Body of pancreas (tissue), 4 donors: ENCODE measurements around the gene CDK4.

Experiments
- CTCF ChIP-seq, 7 experiments: fragments of 450-650 bp in 4 of 7; fragments of 200-600 bp in 3 of 7; sonication (generic) in 3 of 7; IDR thresholded peaks; one replicate each; pipeline ENCODE4 v1.5.1; 2016 to 2019; ENCODE audit warnings: antibody characterized with exemption in 7 of 7
- POLR2A ChIP-seq, 3 donors: fragments of 450-650 bp; IDR thresholded peaks; one replicate each; pipeline ENCODE4 v1.6.1; 2016; ENCODE audit warnings: antibody characterized with exemption in 3 of 3, mild to moderate bottlenecking in 2 of 3

DNA sequence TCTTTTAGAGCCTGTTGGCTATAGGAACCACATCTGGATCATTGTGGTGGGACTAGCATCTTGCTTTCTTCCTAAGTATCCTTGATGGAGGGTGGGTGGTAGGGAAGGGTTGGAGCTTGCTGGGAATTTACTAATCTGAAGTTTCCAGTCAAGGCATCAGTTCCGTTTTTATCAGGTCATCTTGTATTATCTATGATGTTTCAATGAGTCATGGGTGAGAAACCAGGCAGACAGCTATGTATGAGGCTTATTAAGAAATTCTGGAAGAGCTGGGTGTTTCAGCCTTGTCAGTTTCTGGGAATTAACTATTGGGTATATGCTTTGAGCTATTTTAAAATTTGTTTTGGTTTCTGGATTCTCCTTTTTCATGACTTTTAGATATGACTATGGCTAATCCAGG, 41.8 kb upstream of the CDK4 start:
- TF ChIP-seq CTCF (IDR thresholded peaks at IDR 0.05) (no peak), POLR2A (IDR thresholded peaks at IDR 0.05) (no peak)
